ENCODE measurements around the gene CTNNA3.

DNA sequence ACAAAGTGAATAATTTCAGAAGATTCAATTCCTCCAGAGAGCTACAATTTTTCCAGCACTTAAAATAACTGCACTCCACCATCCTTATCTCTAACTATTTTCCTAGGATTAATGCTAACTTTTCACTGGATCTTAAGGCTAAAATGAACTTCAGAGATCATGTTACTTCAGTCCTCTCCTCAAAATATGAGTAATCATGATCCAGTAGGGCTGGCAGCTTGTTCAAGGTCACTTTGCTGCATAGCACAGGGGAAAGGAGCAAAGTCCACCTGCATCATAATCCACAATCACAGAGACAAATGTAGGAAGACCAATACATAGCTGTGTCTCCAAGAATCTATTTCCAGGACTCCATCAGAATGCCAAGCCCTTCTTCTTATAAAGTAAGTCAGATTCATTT is 619.9 kb downstream of the CTNNA3 start:
- TF ChIP-seq, protein P1, sequence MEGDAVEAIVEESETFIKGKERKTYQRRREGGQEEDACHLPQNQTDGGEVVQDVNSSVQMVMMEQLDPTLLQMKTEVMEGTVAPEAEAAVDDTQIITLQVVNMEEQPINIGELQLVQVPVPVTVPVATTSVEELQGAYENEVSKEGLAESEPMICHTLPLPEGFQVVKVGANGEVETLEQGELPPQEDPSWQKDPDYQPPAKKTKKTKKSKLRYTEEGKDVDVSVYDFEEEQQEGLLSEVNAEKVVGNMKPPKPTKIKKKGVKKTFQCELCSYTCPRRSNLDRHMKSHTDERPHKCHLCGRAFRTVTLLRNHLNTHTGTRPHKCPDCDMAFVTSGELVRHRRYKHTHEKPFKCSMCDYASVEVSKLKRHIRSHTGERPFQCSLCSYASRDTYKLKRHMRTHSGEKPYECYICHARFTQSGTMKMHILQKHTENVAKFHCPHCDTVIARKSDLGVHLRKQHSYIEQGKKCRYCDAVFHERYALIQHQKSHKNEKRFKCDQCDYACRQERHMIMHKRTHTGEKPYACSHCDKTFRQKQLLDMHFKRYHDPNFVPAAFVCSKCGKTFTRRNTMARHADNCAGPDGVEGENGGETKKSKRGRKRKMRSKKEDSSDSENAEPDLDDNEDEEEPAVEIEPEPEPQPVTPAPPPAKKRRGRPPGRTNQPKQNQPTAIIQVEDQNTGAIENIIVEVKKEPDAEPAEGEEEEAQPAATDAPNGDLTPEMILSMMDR (conservative IDR thresholded peaks at IDR 0.05; ENCODE audit: low read length): no peak
- no peak for TF ChIP-seq EZH2phosphoT487 (IDR thresholded peaks at IDR 0.05; ENCODE audit: borderline replicate concordance)
